CD4-positive, CD25-positive, alpha-beta regulatory T cell (primary cell): ENCODE measurements around the gene ATRN. TPM values are rescaled to one million over a fixed set of nuclear protein-coding genes. Genes with fewer than 3 reads are reported as not detected.
A peak's percentile ranks its signal among the peaks of the same experiment; 100 is the strongest.
"Not testable (repeated sequence)": the region's sequence is repeated elsewhere in the genome, so short reads cannot be mapped to it uniquely, and the experiment has no call there.

ENCODE experiments used
- ATAC-seq, 2 donors: fragments of 150-1000 bp; cut with Tn5 transposase; one replicate each; pipeline ENCODE4 v1.10.0; 2021; ENCODE audit warnings: low read depth in 2 of 2, moderate number of reproducible peaks in 2 of 2, moderate library complexity in 1 of 2
- DNase-seq, 3 donors: peaks; one replicate each; pipeline versions ENCODE4 v3.0.0 to v3.0.0-alpha.2; 2012 to 2022; ENCODE audit warnings: mixed read lengths in 1 of 3
- H3K27ac ChIP-seq: one replicate; pipeline ENCODE4 v1.7.0; 2013; ENCODE audit warnings: mild to moderate bottlenecking, low read length; ENCODE audit not compliant: insufficient read depth, poor library complexity, severe bottlenecking
- H3K27me3 ChIP-seq: one replicate; pipeline ENCODE4 v1.7.0; 2013; ENCODE audit warnings: low read length; ENCODE audit not compliant: control insufficient read depth, insufficient read depth
- H3K36me3 ChIP-seq: one replicate; pipeline ENCODE4 v1.7.0; 2013; ENCODE audit warnings: mild to moderate bottlenecking, low read length, moderate library complexity; ENCODE audit not compliant: control insufficient read depth, insufficient read depth
- H3K4me1 ChIP-seq: 2 replicates; pipeline ENCODE4 v1.7.0; 2013; ENCODE audit warnings: mild to moderate bottlenecking, low read length; ENCODE audit not compliant: insufficient read depth, control insufficient read depth, poor library complexity, severe bottlenecking
- H3K4me3 ChIP-seq: one replicate; pipeline ENCODE4 v1.7.0; 2013; ENCODE audit warnings: low read depth, mild to moderate bottlenecking, low read length, moderate library complexity
- H3K9me3 ChIP-seq, 2 experiments: 1 replicate in 1 of 2; 2 replicates in 1 of 2; pipeline ENCODE4 v1.7.0; 2013; ENCODE audit warnings: low read length in 2 of 2, mild to moderate bottlenecking in 1 of 2, moderate library complexity in 1 of 2; ENCODE audit not compliant: control insufficient read depth in 2 of 2
- H3K27ac Mint-ChIP-seq, 3 donors: one replicate each; pipeline ENCODE4 v1.8.0; 2020 to 2022; ENCODE audit warnings: mild to moderate bottlenecking in 3 of 3, mixed read lengths in 3 of 3, moderate library complexity in 2 of 3
- H3K27me3 Mint-ChIP-seq: one replicate; pipeline ENCODE4 v1.8.0; 2022; ENCODE audit warnings: mild to moderate bottlenecking, mixed read lengths
- H3K36me3 Mint-ChIP-seq: one replicate; pipeline ENCODE4 v1.8.0; 2020; ENCODE audit warnings: mixed read lengths
- H3K4me1 Mint-ChIP-seq, 4 donors: one replicate each; pipeline ENCODE4 v1.8.0; 2020 to 2022; ENCODE audit warnings: mixed read lengths in 4 of 4, mild to moderate bottlenecking in 1 of 4
- H3K4me3 Mint-ChIP-seq, 4 donors: one replicate each; pipeline ENCODE4 v1.8.0; 2020 to 2022; ENCODE audit warnings: mild to moderate bottlenecking in 4 of 4, mixed read lengths in 4 of 4, moderate library complexity in 3 of 4
- H3K9me3 Mint-ChIP-seq, 7 donors: one replicate each; pipeline ENCODE4 v1.8.0; 2020 to 2022; ENCODE audit warnings: mixed read lengths in 7 of 7, mild to moderate bottlenecking in 3 of 7, moderate library complexity in 2 of 7
- polyA plus RNA-seq, 4 donors: library from polyadenylated mRNA; unstranded; fragments of 300-500 nt; fragmentation: Illumina TruSeq; gene quantifications; one replicate each; pipeline ENCODE4 v1.2.3, GENCODE V29; 2021
- total RNA-seq: library from RNA; stranded (reverse); gene quantifications from one replicate; pipeline ENCODE4 v1.2.3, GENCODE V29; 2022

Gene ATRN
- total and polyA plus RNA-seq, 5 donors from 2014 or later, result 5.9 to 12.9 (median 7.5) TPM

DNA sequence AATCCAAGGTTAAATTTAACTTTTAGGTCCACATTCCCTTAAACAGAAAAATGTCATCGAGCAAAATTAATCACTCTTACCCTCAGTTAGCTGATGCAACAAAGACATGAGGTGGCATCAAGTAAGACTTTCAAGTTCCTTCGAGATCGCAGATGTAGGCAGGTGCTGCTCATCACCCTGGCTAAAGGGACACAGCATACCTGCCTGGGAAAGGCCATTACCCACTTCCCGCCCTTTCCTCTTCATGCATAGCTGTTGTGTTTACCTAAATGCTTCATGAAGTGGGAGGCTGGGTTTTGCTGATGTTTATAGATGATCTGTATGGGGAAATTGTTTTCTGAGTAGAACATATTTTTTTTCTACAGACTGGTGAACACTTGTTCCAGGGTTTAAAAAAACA, 124.7 kb downstream of the ATRN start:
- Mint-ChIP-seq H3K9me3 (no peaks in the 10 kb centered on the region), H3K4me3 (no peak overlapping the region), H3K36me3 (peaks cover 63% of the 10 kb centered on the region), H3K27ac (no peak overlapping the region), H3K27me3 (no peaks in the 10 kb centered on the region), H3K4me1 (no peaks in the 10 kb centered on the region)
- DNase-seq, result no peak
- Histone ChIP-seq H3K9me3 (no peaks in the 10 kb centered on the region), H3K27ac (no peak overlapping the region), H3K36me3 (peaks cover 65% of the 10 kb centered on the region), H3K27me3 (no peaks in the 10 kb centered on the region), H3K4me3 (no peak overlapping the region), H3K4me1 (no peaks in the 10 kb centered on the region)
- no peak for ATAC-seq

DNA sequence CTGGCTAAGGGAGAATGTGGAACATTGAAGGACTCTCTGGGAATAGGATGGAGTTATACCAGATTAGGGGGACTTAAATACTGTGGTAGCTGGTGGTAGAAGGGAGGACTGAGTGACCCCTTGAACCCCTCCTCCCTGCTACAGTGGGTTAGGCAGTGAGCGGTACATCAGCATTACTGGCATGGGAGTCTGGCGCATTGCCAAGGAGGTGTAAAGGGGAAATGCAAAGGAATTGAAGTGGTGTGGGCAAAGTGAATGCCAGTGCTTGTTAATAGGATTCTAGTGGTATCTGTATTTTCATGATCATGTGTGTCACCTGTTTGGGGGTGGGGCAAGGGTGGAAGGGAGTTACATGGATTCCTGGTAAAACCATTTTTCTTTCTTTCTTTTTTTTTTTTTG, 132.3 kb downstream of the ATRN start:
- Histone ChIP-seq H3K36me3 (peaks cover 47% of the 10 kb centered on the region), H3K27ac (no peak overlapping the region), H3K9me3 (no peaks in the 10 kb centered on the region), H3K4me1 (no peaks in the 10 kb centered on the region), H3K27me3 (no peaks in the 10 kb centered on the region), H3K4me3 (no peak overlapping the region)
- no peaks in the 10 kb centered on the region for H3K27me3 Mint-ChIP-seq
- no peak overlapping the region for H3K27ac Mint-ChIP-seq
- DNase-seq (no peak), ATAC-seq (no peak)
- H3K9me3 Mint-ChIP-seq, result peaks cover 0 to 1% (median 0%) of the 10 kb centered on the region in 7 donors
- H3K4me1 Mint-ChIP-seq, result no peaks in the 10 kb centered on the region
- H3K36me3 Mint-ChIP-seq, result peaks cover 64% of the 10 kb centered on the region
- H3K4me3 Mint-ChIP-seq, result no peak overlapping the region

DNA sequence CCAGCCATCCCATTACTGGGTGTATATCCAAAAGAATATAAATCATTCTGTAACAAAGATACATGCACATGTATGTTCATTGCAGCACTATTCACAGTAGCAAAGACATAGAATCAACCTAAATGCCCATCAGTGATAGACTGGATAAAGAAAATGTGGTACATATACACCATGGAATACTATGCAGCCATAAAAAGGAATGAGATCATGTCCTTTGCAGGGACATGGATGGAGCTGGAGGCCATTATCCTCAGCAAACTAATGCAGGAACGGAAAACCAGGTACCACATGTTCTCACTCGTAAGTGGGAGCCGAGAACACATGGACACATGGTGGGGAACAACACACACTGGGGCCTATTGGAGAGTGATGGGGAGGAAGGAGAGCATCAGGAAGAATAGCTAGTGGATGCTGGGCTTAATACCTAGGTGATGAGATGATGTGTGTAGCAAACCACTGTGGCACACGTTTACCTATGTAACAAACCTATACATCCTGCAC, 134.6 kb downstream of the ATRN start:
- peaks cover 34% of the 10 kb centered on the region for H3K36me3 ChIP-seq
- H3K9me3 Mint-ChIP-seq, H3K27ac ChIP-seq, ATAC-seq, H3K27me3 ChIP-seq, H3K27me3 Mint-ChIP-seq, H3K9me3 ChIP-seq, H3K4me1 ChIP-seq, DNase-seq, H3K4me1 Mint-ChIP-seq, H3K4me3 ChIP-seq: not testable (repeated sequence)
- Mint-ChIP-seq H3K4me3 (peak overlapping the region in 1 of 4 donors; percentile 64), H3K27ac (peak overlapping the region in 1 of 3 donors; percentile 0), H3K36me3 (peaks cover 65% of the 10 kb centered on the region)

DNA sequence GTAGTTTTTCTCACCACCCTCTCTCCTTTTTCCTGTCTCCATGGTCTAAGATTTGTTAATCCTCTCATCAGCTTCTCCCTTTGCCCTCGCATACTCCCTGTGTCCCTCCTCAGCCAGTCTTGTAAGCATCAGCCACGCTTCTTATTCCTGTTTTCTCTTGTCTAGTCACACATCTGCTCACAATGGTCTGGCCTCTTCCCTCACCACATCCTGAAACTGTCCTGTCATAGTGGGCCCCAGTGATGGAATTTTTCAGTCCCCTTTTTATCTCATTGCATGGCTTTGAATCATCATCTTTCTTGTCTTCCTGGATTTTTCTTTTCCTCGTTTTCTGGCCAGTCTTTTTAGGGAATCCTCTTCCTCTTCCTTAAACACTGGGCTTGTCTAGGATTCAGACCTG, 135.2 kb downstream of the ATRN start:
- H3K27me3 ChIP-seq, result no peaks in the 10 kb centered on the region
- H3K4me3 Mint-ChIP-seq, result no peak overlapping the region
- H3K4me1 ChIP-seq, result no peaks in the 10 kb centered on the region
- peaks cover 62% of the 10 kb centered on the region for H3K36me3 Mint-ChIP-seq
- ATAC-seq (no peak), DNase-seq (no peak)
- no peak overlapping the region for H3K27ac ChIP-seq
- no peaks in the 10 kb centered on the region for H3K27me3 Mint-ChIP-seq
- H3K27ac Mint-ChIP-seq, result peak overlapping the region in 2 of 3 donors; percentile 0 to 62
- H3K36me3 ChIP-seq, result peaks cover 28% of the 10 kb centered on the region
- peaks cover 0 to 1% (median 0%) of the 10 kb centered on the region in 7 donors for H3K9me3 Mint-ChIP-seq
- no peaks in the 10 kb centered on the region for H3K9me3 ChIP-seq
- H3K4me3 ChIP-seq, result no peak overlapping the region
- H3K4me1 Mint-ChIP-seq, result no peaks in the 10 kb centered on the region

DNA sequence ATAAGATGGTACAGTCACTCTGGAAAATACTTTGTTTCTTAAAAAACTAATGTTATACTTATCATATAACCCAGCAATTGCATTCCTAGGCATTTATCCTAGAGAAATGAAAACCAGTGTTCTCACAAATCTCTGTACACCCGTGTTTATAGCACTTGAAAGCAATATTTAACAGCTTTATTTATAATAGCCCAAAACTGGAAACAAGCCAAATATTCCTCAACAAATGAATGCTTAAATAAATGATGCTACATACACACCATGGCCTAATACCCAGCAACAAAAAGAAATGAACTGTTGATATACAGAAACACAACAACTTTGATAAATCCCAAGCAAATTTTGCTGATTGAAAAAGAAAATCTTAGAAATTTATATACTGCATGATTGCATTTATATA, 141.1 kb downstream of the ATRN start:
- no peaks in the 10 kb centered on the region for H3K9me3 Mint-ChIP-seq
- H3K27ac Mint-ChIP-seq, result no peak overlapping the region
- Histone ChIP-seq H3K27me3 (no peaks in the 10 kb centered on the region), H3K36me3 (peaks cover 7% of the 10 kb centered on the region), H3K27ac (no peak overlapping the region), H3K9me3 (no peaks in the 10 kb centered on the region), H3K4me1 (no peaks in the 10 kb centered on the region), H3K4me3 (no peak overlapping the region)
- H3K4me3 Mint-ChIP-seq, result no peak overlapping the region
- H3K4me1 Mint-ChIP-seq, result no peaks in the 10 kb centered on the region
- no peak for ATAC-seq
- peaks cover 45% of the 10 kb centered on the region for H3K36me3 Mint-ChIP-seq
- H3K27me3 Mint-ChIP-seq, result no peaks in the 10 kb centered on the region
- no peak for DNase-seq

DNA sequence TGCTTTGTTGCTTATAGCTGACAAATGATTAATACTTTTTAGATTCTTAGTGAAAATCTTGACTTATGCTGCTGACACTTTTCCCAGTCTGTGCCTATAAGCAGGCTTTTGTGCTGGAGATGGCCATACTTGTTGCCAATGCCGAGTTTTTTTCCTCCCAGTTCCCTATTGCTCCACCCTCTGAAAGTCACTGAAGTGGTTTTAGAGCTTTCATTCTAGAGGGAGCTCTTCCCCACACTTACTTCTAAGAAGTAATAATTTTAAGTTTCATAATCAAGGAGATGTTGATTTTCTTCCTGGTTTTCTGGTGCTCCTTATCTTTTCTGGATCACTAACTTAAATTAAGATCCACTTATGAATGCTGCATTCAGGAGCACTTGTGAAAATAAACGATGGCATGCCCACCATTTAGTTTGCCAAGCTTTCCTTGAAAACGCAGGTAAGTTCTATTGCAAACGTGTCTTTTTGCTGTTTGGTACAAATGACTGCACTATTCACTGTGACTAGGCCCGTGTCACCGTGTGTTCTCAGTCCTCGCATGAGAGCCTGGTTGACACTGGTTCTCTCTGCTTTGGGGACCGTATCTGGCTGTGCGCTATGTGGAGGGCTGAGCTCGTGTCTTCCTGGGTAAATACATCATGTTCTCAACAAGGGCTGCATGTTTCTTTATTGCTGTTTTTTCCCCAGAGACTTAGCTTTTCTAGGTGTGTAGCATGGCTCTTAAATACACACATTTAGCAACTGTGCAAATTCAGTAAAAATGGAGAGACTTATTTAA, 142.2 kb downstream of the ATRN start:
- H3K9me3 ChIP-seq, result no peaks in the 10 kb centered on the region
- no peak overlapping the region for H3K27ac Mint-ChIP-seq
- H3K27me3 ChIP-seq, result no peaks in the 10 kb centered on the region
- peaks cover 45% of the 10 kb centered on the region for H3K36me3 Mint-ChIP-seq
- H3K4me1 ChIP-seq, result no peaks in the 10 kb centered on the region
- H3K4me3 Mint-ChIP-seq, result no peak overlapping the region
- H3K9me3 Mint-ChIP-seq, result no peaks in the 10 kb centered on the region
- no peak for DNase-seq
- H3K4me3 ChIP-seq, result no peak overlapping the region
- H3K4me1 Mint-ChIP-seq, result peaks cover 0 to under 1% (median 0%) of the 10 kb centered on the region in 4 donors
- H3K36me3 ChIP-seq, result peaks cover 5% of the 10 kb centered on the region
- no peak overlapping the region for H3K27ac ChIP-seq
- no peak for ATAC-seq
- H3K27me3 Mint-ChIP-seq, result no peaks in the 10 kb centered on the region

DNA sequence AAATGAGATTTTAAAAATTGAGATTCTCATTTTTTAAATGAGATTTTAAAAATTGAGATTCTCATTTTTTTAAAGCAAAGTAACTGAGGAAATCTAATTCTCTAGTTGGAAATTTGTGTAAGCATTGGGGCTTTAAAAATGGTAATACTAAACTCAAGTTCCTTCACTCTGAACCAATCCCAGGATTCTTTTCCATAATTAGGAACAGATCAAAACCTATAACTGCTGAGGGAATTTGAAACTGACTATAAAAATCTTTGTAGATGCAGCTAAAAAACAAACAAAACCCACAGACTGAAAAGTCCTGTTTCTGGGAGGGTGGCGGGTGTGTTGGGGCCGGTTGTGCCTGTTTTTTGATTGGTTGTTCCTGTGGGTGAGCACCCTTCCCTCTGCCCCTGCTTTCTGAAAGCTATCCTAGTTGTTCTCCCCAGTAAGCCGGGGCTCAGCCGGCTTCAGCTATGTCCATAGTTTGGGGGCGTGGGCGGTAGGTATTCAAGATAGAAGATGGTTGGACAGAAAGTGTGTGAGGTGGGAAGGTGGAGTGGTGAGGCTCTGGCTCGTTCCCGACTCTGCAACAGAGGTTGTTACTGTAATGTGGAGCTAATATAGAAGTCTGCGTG, 143.1 kb downstream of the ATRN start:
- H3K4me1 ChIP-seq, result no peaks in the 10 kb centered on the region
- Mint-ChIP-seq H3K27ac (peak overlapping the region in 1 of 3 donors; percentile 19), H3K36me3 (peaks cover 47% of the 10 kb centered on the region), H3K27me3 (no peaks in the 10 kb centered on the region), H3K9me3 (no peaks in the 10 kb centered on the region), H3K4me3 (no peak overlapping the region), H3K4me1 (peaks cover 0 to 7% (median 0%) of the 10 kb centered on the region in 4 donors)
- no peak overlapping the region for H3K4me3 ChIP-seq
- H3K27me3 ChIP-seq, result no peaks in the 10 kb centered on the region
- peaks cover 5% of the 10 kb centered on the region for H3K36me3 ChIP-seq
- no peak overlapping the region for H3K27ac ChIP-seq
- ATAC-seq, result no peak
- no peaks in the 10 kb centered on the region for H3K9me3 ChIP-seq
- no peak for DNase-seq
